ENCODE results near the gene MAD1L1.

The MAD1L1 gene

GRCh38 chr7:2271273-2272026, 38.7 kb upstream of the MAD1L1 start (continued):
- TF ChIP-seq GLIS3 (CRISPR knock-in tag; IDR thresholded peaks at IDR 0.05) (no peak), CSRNP3 (CRISPR knock-in tag; IDR thresholded peaks at IDR 0.05) (no peak)

GRCh38 chr7:2270495-2270894, 37.8 kb upstream of the MAD1L1 start:
- no peak for ATAC-seq
- no peak for TF ChIP-seq RARB (CRISPR knock-in tag; IDR thresholded peaks at IDR 0.05)
- no peak for TF ChIP-seq TSHZ2 (CRISPR knock-in tag; IDR thresholded peaks at IDR 0.05)
- TF ChIP-seq ZFP30 (CRISPR knock-in tag; IDR thresholded peaks at IDR 0.05) = no peak

- ATAC-seq = peak; percentile 26
- TF ChIP-seq ESRRG (CRISPR knock-in tag; IDR thresholded peaks at IDR 0.05) = no peak
- TF ChIP-seq ZFP3 (CRISPR knock-in tag; IDR thresholded peaks at IDR 0.05) = no peak
- no peak for TF ChIP-seq ARNTL (CRISPR knock-in tag; IDR thresholded peaks at IDR 0.05; ENCODE audit: borderline replicate concordance, low read depth)
- no peak for TF ChIP-seq TOX (CRISPR knock-in tag; IDR thresholded peaks at IDR 0.05; ENCODE audit: borderline replicate concordance)
- no peak for TF ChIP-seq SNAI2 (CRISPR knock-in tag; IDR thresholded peaks at IDR 0.05)
- no peak for TF ChIP-seq POU6F1 (CRISPR knock-in tag; IDR thresholded peaks at IDR 0.05; ENCODE audit: borderline replicate concordance, low read depth)
- TF ChIP-seq TCF4 (CRISPR knock-in tag; IDR thresholded peaks at IDR 0.05; ENCODE audit: borderline replicate concordance) = no peak
- no peak for TF ChIP-seq TSHZ2 (CRISPR knock-in tag; IDR thresholded peaks at IDR 0.05)
- no peak for TF ChIP-seq ZNF8 (CRISPR knock-in tag; IDR thresholded peaks at IDR 0.05)
- TF ChIP-seq ZC3H10 (CRISPR knock-in tag; IDR thresholded peaks at IDR 0.05) = no peak
- no peak for TF ChIP-seq OSR1 (CRISPR knock-in tag; IDR thresholded peaks at IDR 0.05)
- TF ChIP-seq CSRNP3 (CRISPR knock-in tag; IDR thresholded peaks at IDR 0.05) = no peak
- no peak for TF ChIP-seq ZNF565 (CRISPR knock-in tag; conservative IDR thresholded peaks at IDR 0.05; ENCODE audit: low read depth)
Observed at GRCh38 chr7:2269991-2270460, 37.3 kb upstream of the MAD1L1 start.

GRCh38 chr7:2269089-2269990, 36.6 kb upstream of the MAD1L1 start:
- ATAC-seq = peak; percentile 34; the same call in 2 of the 3 replicates

All from SK-N-SH treated with all-trans-retinoic acid at 6 μM for 48 hours (cell line).